Activated T-cell treated with anti-CD3 and anti-CD28 coated beads for 1 hour (primary cell): Measurements from ENCODE around the gene MAGOHB.

ENCODE experiments used
- DNase-seq: peaks from one replicate; pipeline ENCODE4 v3.0.0-alpha.2; 2020; ENCODE audit warnings: low read depth

The MAGOHB gene

DNA sequence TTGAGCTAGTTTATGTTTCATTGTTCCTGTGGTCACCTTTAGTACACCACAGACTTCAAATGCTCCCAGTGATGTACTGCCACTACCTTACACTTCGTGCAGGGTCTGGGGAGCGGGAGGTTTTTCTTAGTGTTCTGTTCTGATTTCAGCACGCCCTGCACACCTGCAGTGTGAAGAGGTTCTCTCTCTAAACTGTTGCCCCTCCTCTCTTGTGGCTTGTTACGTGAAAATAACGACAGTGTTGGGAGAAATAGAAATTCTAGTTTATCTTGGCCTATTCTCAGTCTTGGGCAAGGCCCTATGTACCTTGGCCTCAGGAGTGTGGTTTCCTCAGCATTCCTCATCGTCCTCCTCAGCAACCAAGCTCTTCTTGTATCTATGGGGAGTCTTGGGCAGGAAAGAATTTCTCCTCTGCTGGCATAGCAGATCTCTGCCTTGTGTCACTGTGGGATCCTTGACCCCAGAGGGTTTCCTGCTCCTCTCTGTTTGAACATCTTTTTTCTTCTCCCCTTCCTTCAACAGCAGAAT, 59.1 kb downstream of the MAGOHB start:
- DNase-seq: no peak
